ENCODE data around the gene IL3. TPM values are rescaled to one million over a fixed set of nuclear protein-coding genes. Genes with fewer than 3 reads are reported as not detected.

The IL3 gene
- total RNA-seq, 1 donor from 2014 or later = not detected

DNA sequence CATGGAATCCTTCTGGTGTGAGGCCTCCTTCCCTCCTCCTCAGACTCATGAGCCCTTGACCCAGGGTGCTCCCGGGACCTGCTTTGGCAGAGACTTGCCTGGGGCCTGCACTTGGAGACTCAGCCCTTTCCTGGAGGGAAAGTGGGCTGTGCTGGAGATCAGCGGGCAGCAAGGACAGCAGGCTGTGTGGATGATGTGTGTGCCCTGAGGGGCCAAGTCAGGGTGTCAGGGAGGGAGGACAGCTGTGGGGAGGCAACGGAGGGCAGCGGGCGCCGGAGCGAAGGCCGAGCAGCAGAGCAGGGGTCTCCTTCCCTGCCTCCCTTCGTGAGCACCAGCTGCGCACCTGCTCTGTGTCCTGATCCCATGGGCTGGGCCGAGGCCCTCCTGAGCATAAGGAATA is 7.0 kb downstream of the IL3 start:
- peaks cover 5% of the 10 kb centered on the region for H3K9me3 Mint-ChIP-seq (ENCODE audit: unreplicated experiment)
- no peak overlapping the region for H3K27ac ChIP-seq (ENCODE audit: low read depth, low read length)
- H3K4me1 ChIP-seq (ENCODE audit: insufficient read depth, low read length) = peaks cover 6% of the 10 kb centered on the region
- H3K4me3 Mint-ChIP-seq (ENCODE audit: unreplicated experiment) = no peak overlapping the region
- H3K27me3 Mint-ChIP-seq (ENCODE audit: low read depth, unreplicated experiment) = peaks cover 26% of the 10 kb centered on the region
- no peaks in the 10 kb centered on the region for H3K36me3 ChIP-seq (ENCODE audit: insufficient read depth, low read length)
- no peak overlapping the region for H3K4me3 ChIP-seq (ENCODE audit: insufficient read depth, low read depth, low read length)
- no peaks in the 10 kb centered on the region for H3K9me3 ChIP-seq (ENCODE audit: insufficient read depth, low read depth, low read length)
- no peak for DNase-seq (ENCODE audit: low read depth)
- no peak overlapping the region for H3K9ac ChIP-seq (ENCODE audit: low read length)
- H3K4me1 Mint-ChIP-seq (ENCODE audit: low read depth, unreplicated experiment) = no peaks in the 10 kb centered on the region
- H3K4me2 ChIP-seq (ENCODE audit: low read length) = no peak overlapping the region
- no peaks in the 10 kb centered on the region for H3K27me3 ChIP-seq (ENCODE audit: insufficient read depth, low read length)
- H3K36me3 Mint-ChIP-seq (ENCODE audit: low read depth, unreplicated experiment) = no peaks in the 10 kb centered on the region
- no peak overlapping the region for H2AFZ ChIP-seq (ENCODE audit: low read depth, low read length)
- H3K27ac Mint-ChIP-seq (ENCODE audit: unreplicated experiment) = no peak overlapping the region
- no peak for FAIRE-seq
- TF ChIP-seq EZH2 (IDR thresholded peaks at IDR 0.05; ENCODE audit: insufficient read depth, low read length) = no peak
- TF ChIP-seq, protein P1, sequence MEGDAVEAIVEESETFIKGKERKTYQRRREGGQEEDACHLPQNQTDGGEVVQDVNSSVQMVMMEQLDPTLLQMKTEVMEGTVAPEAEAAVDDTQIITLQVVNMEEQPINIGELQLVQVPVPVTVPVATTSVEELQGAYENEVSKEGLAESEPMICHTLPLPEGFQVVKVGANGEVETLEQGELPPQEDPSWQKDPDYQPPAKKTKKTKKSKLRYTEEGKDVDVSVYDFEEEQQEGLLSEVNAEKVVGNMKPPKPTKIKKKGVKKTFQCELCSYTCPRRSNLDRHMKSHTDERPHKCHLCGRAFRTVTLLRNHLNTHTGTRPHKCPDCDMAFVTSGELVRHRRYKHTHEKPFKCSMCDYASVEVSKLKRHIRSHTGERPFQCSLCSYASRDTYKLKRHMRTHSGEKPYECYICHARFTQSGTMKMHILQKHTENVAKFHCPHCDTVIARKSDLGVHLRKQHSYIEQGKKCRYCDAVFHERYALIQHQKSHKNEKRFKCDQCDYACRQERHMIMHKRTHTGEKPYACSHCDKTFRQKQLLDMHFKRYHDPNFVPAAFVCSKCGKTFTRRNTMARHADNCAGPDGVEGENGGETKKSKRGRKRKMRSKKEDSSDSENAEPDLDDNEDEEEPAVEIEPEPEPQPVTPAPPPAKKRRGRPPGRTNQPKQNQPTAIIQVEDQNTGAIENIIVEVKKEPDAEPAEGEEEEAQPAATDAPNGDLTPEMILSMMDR (IDR thresholded peaks at IDR 0.05; ENCODE audit: insufficient read depth, low read depth, low read length) = no peak
- H3K79me2 ChIP-seq (ENCODE audit: insufficient read depth, low read length) = no peaks in the 10 kb centered on the region
- H4K20me1 ChIP-seq (ENCODE audit: insufficient read depth, low read length) = no peaks in the 10 kb centered on the region

DNA sequence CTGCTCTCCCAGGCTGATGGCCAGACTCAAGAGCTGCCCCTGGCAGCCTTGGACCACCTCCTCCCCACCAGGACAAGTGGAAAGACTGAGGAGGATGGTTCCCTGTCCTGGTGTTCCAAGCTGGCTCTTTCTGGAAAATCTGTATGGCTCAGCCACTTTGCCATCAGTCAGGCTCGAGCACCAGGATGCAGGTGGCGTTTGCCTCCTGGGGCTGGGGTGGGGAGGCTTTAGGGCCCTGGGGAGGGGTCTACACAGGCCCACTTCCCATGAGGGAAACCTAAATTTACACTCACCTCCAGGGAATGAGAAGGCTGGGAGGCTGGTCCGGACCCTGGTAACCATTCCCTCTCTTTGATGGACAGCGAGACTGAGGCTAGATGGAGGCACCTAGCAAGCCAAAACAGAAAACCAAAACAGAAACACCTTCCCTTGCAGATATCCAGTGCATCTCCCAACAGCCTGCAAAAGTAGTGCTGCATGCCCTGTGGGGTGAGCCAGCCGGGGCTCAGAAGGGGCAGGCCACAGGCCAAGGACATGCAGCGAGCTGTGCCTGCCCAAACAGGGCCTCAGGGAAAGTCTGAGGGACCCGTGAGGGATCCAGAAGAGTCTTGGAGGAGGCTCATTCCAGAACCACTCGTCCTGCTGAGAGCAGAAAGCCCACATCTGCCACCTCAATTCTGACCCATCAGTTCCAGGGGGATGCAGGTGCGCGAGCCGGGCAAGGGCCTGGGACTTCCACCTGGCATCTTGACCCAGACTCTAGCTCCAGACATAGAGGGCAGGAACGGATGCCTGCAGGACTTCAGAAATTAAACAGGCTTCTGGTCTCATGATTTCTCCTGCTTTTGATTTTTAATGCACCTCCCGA is 7.7 kb downstream of the IL3 start:
- Histone ChIP-seq H3K36me3 (ENCODE audit: insufficient read depth, low read length) (no peaks in the 10 kb centered on the region), H3K27me3 (ENCODE audit: insufficient read depth, low read length) (no peaks in the 10 kb centered on the region), H4K20me1 (ENCODE audit: insufficient read depth, low read length) (no peaks in the 10 kb centered on the region), H3K4me1 (ENCODE audit: insufficient read depth, low read length) (peaks cover 9% of the 10 kb centered on the region), H3K4me2 (ENCODE audit: low read length) (no peak overlapping the region), H2AFZ (ENCODE audit: low read depth, low read length) (no peak overlapping the region), H3K27ac (ENCODE audit: low read depth, low read length) (no peak overlapping the region), H3K79me2 (ENCODE audit: insufficient read depth, low read length) (no peaks in the 10 kb centered on the region), H3K4me3 (ENCODE audit: insufficient read depth, low read depth, low read length) (no peak overlapping the region), H3K9me3 (ENCODE audit: insufficient read depth, low read depth, low read length) (no peaks in the 10 kb centered on the region), H3K9ac (ENCODE audit: low read length) (no peak overlapping the region)
- H3K27me3 Mint-ChIP-seq (ENCODE audit: low read depth, unreplicated experiment) = peaks cover 29% of the 10 kb centered on the region
- H3K4me1 Mint-ChIP-seq (ENCODE audit: low read depth, unreplicated experiment) = no peaks in the 10 kb centered on the region
- FAIRE-seq = no peak
- TF ChIP-seq EZH2 (IDR thresholded peaks at IDR 0.05; ENCODE audit: insufficient read depth, low read length) = no peak
- no peak for DNase-seq (ENCODE audit: low read depth)
- peaks cover 5% of the 10 kb centered on the region for H3K9me3 Mint-ChIP-seq (ENCODE audit: unreplicated experiment)
- no peak overlapping the region for H3K27ac Mint-ChIP-seq (ENCODE audit: unreplicated experiment)
- H3K36me3 Mint-ChIP-seq (ENCODE audit: low read depth, unreplicated experiment) = no peaks in the 10 kb centered on the region
- no peak overlapping the region for H3K4me3 Mint-ChIP-seq (ENCODE audit: unreplicated experiment)

DNA sequence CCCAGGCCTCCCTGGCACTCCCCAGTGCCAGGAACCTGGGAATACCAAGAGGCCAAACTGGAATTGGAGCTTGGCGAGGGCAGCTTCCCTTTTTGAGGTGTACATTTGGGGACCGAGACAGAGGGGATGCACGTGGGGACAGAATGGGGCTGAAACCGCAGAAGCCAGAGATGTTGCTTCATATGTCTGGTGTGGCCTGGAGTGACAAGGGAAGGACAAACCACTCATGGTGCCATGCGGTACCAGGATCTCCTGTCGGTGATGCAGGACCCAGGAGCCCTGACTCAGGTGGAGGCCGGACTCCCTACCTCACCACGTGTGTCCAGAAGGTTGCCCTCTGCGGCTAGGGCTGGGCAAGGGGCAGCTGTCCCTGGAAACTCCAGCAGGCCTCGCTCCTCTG is 9.1 kb downstream of the IL3 start:
- Histone ChIP-seq H3K36me3 (ENCODE audit: insufficient read depth, low read length) (no peaks in the 10 kb centered on the region), H4K20me1 (ENCODE audit: insufficient read depth, low read length) (no peaks in the 10 kb centered on the region), H3K79me2 (ENCODE audit: insufficient read depth, low read length) (no peaks in the 10 kb centered on the region), H2AFZ (ENCODE audit: low read depth, low read length) (no peak overlapping the region), H3K9me3 (ENCODE audit: insufficient read depth, low read depth, low read length) (no peaks in the 10 kb centered on the region), H3K4me1 (ENCODE audit: insufficient read depth, low read length) (peaks cover 19% of the 10 kb centered on the region), H3K27me3 (ENCODE audit: insufficient read depth, low read length) (no peaks in the 10 kb centered on the region), H3K9ac (ENCODE audit: low read length) (no peak overlapping the region), H3K4me2 (ENCODE audit: low read length) (no peak overlapping the region), H3K4me3 (ENCODE audit: insufficient read depth, low read depth, low read length) (no peak overlapping the region), H3K27ac (ENCODE audit: low read depth, low read length) (no peak overlapping the region)
- Mint-ChIP-seq H3K4me3 (ENCODE audit: unreplicated experiment) (no peak overlapping the region), H3K36me3 (ENCODE audit: low read depth, unreplicated experiment) (no peaks in the 10 kb centered on the region), H3K27ac (ENCODE audit: unreplicated experiment) (no peak overlapping the region), H3K9me3 (ENCODE audit: unreplicated experiment) (peaks cover 5% of the 10 kb centered on the region), H3K27me3 (ENCODE audit: low read depth, unreplicated experiment) (peaks cover 29% of the 10 kb centered on the region), H3K4me1 (ENCODE audit: low read depth, unreplicated experiment) (no peaks in the 10 kb centered on the region)
- TF ChIP-seq, protein P1 (IDR thresholded peaks at IDR 0.05; ENCODE audit: insufficient read depth, low read depth, low read length) = no peak
- no peak for TF ChIP-seq EZH2 (IDR thresholded peaks at IDR 0.05; ENCODE audit: insufficient read depth, low read length)
- DNase-seq (ENCODE audit: low read depth) (no peak), FAIRE-seq (no peak)
